Body of pancreas (tissue), 4 donors: ENCODE data around the gene RALA. TPM values are rescaled to one million over a fixed set of nuclear protein-coding genes. Genes with fewer than 3 reads are reported as not detected.

Source experiments
- ATAC-seq: fragments of 150-250 bp; one replicate; pipeline ENCODE4 v1.9.1; 2016
- DNase-seq, 4 donors: peaks; one replicate each; pipeline ENCODE4 v3.0.0-alpha.2; 2019
- H3K27ac ChIP-seq, 4 donors: fragments of 200-600 bp; sonication (generic); 1 replicate in 3 of 4; 2 replicates in 1 of 4; pipeline versions ENCODE4 v1.5.1 to v1.6.1; 2016 to 2019; ENCODE audit warnings: mild to moderate bottlenecking in 1 of 4, mixed read lengths in 1 of 4, moderate library complexity in 1 of 4
- H3K27me3 ChIP-seq, 2 donors: fragments of 200-600 bp; sonication (generic); one replicate each; pipeline ENCODE4 v1.6.0; 2016; ENCODE audit warnings: mild to moderate bottlenecking in 1 of 2
- H3K36me3 ChIP-seq, 2 donors: fragments of 200-600 bp; sonication (generic); replicated peaks in 1 of 2; 2 replicates each; pipeline ENCODE4 v1.5.1; 2016; ENCODE audit warnings: low read depth in 2 of 2; ENCODE audit not compliant: insufficient read depth in 1 of 2
- H3K4me1 ChIP-seq: fragments of 200-600 bp; sonication (generic); one replicate; pipeline ENCODE4 v1.6.0; 2016
- H3K4me3 ChIP-seq, 2 donors: fragments of 200-600 bp; sonication (generic); 1 replicate in 1 of 2; 2 replicates in 1 of 2; pipeline ENCODE4 v1.5.1; 2016 to 2019
- H3K9me3 ChIP-seq, 3 donors: fragments of 200-600 bp; sonication (generic); 1 replicate in 2 of 3; 2 replicates in 1 of 3; pipeline ENCODE4 v1.5.1; 2016
- POLR2A ChIP-seq, 3 donors: fragments of 450-650 bp; IDR thresholded peaks; one replicate each; pipeline ENCODE4 v1.6.1; 2016; ENCODE audit warnings: antibody characterized with exemption in 3 of 3, mild to moderate bottlenecking in 2 of 3
- WGBS, 2 donors: methylation state at CpG; one replicate each; pipeline ENCODE4 v1.1.5; 2017; 5-methylcytosine and 5-hydroxymethylcytosine counted together
- intact Hi-C: fragments of 100-400 bp; cut with DNase I; formaldehyde crosslinking; loops from one replicate; pipeline ENCODE4 v1.15.1; 2023
- total RNA-seq, 2 donors: library from RNA; depleted of rRNA; stranded (reverse); fragments of >200 nt; gene quantifications; one replicate each; pipeline ENCODE4 v1.1.0, GENCODE V29; 2016
- TF ChIP-seq, protein P1 (sequence below), 7 experiments: fragments of 450-650 bp in 4 of 7; fragments of 200-600 bp in 3 of 7; sonication (generic) in 3 of 7; IDR thresholded peaks; one replicate each; pipeline ENCODE4 v1.5.1; 2016 to 2019; ENCODE audit warnings: antibody characterized with exemption in 7 of 7

Gene RALA
- total RNA-seq, 2 donors from 2014 or later: 10.5 to 14.5 TPM

DNA sequence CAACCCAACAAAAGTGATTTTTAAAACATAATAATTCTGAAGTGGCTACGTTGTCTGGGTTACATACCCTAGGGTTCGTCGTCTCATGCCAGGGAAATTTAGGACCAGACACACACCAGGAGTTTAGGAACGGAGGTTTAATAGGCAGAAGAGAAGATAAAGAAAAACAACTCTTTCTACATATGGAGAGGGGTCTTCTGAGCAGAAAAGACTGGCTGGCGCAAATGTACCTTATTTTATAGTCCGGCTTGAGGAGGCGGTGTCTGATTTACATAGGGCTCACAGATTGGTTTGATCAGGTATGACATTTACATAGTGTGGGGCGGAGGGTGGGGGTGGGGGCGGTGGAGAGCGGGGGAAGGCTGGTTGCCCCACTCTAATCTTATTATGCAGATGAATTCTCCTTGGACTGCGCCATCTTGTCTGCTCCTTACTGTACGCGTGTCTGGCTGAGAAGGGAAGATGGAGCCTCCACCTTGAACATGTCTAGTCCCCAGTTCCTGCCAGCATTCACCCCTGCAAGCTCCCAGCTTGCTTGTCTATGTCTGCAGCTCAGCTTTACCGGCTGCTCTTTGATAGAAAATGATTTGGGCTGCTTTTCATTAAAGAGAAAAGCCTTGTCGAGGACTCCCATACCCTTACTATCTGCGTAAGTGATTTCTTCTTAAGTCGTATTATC is 98.7 kb downstream of the RALA start:
- no peaks in the 10 kb centered on the region for H3K27me3 ChIP-seq
- ATAC-seq: no peak
- no peak overlapping the region for H3K27ac ChIP-seq
- H3K4me3 ChIP-seq: no peak overlapping the region
- TF ChIP-seq POLR2A (IDR thresholded peaks at IDR 0.05): no peak
- TF ChIP-seq, protein P1, sequence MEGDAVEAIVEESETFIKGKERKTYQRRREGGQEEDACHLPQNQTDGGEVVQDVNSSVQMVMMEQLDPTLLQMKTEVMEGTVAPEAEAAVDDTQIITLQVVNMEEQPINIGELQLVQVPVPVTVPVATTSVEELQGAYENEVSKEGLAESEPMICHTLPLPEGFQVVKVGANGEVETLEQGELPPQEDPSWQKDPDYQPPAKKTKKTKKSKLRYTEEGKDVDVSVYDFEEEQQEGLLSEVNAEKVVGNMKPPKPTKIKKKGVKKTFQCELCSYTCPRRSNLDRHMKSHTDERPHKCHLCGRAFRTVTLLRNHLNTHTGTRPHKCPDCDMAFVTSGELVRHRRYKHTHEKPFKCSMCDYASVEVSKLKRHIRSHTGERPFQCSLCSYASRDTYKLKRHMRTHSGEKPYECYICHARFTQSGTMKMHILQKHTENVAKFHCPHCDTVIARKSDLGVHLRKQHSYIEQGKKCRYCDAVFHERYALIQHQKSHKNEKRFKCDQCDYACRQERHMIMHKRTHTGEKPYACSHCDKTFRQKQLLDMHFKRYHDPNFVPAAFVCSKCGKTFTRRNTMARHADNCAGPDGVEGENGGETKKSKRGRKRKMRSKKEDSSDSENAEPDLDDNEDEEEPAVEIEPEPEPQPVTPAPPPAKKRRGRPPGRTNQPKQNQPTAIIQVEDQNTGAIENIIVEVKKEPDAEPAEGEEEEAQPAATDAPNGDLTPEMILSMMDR (IDR thresholded peaks at IDR 0.05): no peak
- 92 to 94% methylated on average over 17 of the region's 17 CpGs for WGBS, 2 donors
- intact Hi-C loops: no loop called here
- no peaks in the 10 kb centered on the region for H3K36me3 ChIP-seq
- H3K4me1 ChIP-seq: peaks cover 17% of the 10 kb centered on the region
- no peak for DNase-seq
- no peaks in the 10 kb centered on the region for H3K9me3 ChIP-seq

DNA sequence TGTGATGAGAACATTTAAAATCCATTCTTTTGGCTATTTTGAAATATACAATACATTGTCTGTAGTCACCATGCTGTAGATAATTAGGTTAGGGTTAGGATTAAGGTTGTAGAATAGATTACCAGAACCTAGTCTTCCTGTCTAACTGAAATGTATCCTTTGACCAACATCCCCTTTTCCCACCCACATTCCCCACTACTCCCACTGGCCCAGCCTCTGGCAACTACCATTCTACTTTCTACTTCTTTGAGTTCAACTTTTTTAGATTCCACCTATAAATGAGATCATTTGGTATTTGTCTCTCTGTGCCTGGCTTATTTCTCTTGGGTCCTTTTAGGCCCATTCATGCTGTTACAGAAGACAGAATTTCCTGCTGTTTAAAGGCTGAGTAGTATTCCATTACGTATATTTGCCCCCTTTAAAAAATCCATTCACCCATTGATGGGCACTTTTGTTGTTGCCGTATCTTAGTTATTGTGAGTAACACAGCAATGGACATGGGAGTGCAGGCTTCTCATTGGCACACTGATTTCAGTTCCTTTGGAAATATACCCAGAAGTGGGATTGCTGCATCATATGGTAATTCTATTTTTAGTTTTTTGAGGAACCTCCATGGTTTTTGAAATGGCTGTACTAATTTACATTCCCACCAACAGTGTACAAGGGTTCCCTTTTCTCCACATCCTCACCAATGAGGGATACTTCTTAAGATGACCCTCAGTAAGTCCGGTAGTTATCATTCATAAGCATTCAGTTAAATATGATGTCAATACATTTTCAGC is 104.0 kb downstream of the RALA start:
- no peaks in the 10 kb centered on the region for H3K36me3 ChIP-seq
- no peaks in the 10 kb centered on the region for H3K27me3 ChIP-seq
- DNase-seq: no peak
- no peaks in the 10 kb centered on the region for H3K9me3 ChIP-seq
- intact Hi-C loops: no loop called here
- no peak overlapping the region for H3K27ac ChIP-seq
- H3K4me1 ChIP-seq: peaks cover under 1% of the 10 kb centered on the region
- WGBS, 2 donors: 78 to 82% methylated on average over 3 of the region's 3 CpGs
- ATAC-seq: no peak
- TF ChIP-seq POLR2A (IDR thresholded peaks at IDR 0.05): no peak
- TF ChIP-seq, protein P1 (IDR thresholded peaks at IDR 0.05): no peak
- H3K4me3 ChIP-seq: no peak overlapping the region

DNA sequence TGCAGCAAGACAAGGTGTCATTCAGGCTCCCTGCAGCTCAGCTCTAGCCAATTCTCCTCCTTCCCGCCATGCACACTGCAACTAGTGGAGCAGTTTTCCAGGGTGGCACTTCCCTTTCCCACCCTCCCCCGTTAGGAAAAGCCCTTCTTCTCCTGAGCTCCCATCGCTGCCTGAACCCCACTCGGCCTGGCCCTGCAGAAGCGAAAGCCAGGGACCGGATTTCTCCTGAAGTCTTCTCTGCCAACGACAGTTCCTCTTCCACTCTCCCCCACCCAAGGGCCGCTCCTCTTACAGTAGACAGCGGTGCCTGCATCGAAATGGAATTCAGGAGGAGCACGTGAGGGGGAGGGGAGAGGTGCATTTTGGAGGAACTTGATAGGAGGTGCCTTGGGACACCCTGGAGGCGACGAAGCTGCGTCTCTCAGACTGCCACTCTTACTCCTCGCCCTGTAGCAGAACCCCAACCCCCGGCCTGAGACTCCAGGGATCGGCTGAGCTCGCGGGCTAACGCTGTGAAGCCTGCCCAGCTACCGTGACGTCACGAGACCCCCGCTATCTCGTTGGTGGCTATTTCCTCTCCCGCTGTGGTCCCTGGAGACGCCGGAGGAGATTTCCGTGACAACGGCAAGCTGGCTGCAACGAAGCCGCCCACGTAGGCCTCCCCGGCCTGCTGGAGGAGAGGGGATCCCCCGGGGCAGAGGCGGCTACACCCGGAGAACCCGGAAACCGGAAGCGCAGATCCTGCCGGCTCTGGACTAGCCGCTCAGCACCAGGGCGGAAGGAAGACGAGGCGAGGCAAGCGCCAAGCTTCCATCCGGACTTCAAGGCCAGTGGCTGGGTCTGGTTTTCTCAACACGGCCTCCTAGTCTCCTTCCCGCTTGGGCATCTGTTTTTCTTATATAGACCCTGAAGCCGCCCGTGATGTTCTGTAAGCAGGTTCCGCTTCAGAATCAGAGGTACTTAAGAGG is 109.7 kb downstream of the RALA start:
- H3K4me1 ChIP-seq: peaks cover 24% of the 10 kb centered on the region
- intact Hi-C loops: no loop called here
- DNase-seq (peak; percentile 87 to 94 (median 89)), ATAC-seq (peak; percentile 95)
- peak overlapping the region; percentile 0 to 32 for H3K4me3 ChIP-seq
- peak overlapping the region; percentile 22 to 78 (median 60) for H3K27ac ChIP-seq
- no peaks in the 10 kb centered on the region for H3K9me3 ChIP-seq
- TF ChIP-seq POLR2A (IDR thresholded peaks at IDR 0.05): peak in 2 of 3 donors; percentile 60 to 69
- TF ChIP-seq, protein P1 (IDR thresholded peaks at IDR 0.05): no peak
- WGBS, 2 donors: 7 to 12% methylated on average over 25 to 52 of the region's 52 CpGs
- no peaks in the 10 kb centered on the region for H3K36me3 ChIP-seq
- H3K27me3 ChIP-seq: no peaks in the 10 kb centered on the region

DNA sequence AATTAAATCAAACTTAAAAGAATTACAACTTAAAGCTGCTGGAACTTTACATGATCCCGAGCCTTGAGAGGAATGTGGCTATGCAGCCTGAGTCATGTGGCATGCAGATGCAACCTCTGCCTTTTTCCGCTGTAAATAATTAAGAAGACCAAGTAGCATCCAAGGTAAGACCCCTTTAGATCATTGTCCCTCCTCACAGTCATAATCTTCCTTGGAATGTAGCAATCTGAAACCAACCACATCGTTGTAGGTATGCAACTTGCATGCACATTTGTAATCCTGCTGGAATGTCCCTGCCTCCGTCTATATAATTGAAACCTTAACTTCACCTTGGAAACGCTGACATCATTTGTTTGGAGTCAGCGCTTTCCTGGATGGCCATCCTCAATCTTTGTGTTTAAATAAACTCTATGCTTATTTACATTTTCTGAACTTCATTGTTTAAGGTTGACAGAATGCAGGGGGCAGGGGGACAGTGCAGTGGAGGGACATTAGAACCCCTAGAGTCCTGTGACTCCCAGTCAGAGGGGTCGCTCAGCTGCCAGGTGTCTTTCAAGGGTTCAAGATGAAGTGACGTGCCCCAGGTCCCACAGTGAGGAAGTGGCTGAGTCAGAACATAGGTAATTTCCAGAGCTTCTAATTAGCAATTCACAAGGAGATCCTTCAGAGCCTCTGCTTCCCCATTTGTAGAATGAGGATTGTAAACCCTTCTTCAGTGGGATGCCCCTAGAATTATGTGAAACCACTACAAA is 110.7 kb downstream of the RALA start:
- intact Hi-C loops: no loop called here
- Histone ChIP-seq H3K27me3 (no peaks in the 10 kb centered on the region), H3K27ac (peak overlapping the region in 3 of 4 donors; percentile 44 to 78 (median 77)), H3K36me3 (no peaks in the 10 kb centered on the region), H3K4me3 (peak overlapping the region; percentile 0 to 32), H3K4me1 (peaks cover 24% of the 10 kb centered on the region), H3K9me3 (no peaks in the 10 kb centered on the region)
- WGBS, 2 donors: 19 to 29% methylated on average over 8 of the region's 8 CpGs
- ATAC-seq: peak; percentile 25
- no peak for DNase-seq
- no peak for TF ChIP-seq POLR2A (IDR thresholded peaks at IDR 0.05)
- TF ChIP-seq, protein P1 (IDR thresholded peaks at IDR 0.05): no peak
